HepG2 (cell line): ENCODE measurements around the gene PLIN4. TPM values are rescaled to one million over a fixed set of nuclear protein-coding genes. Genes with fewer than 3 reads are reported as not detected.

Experiments
- ATF4 ChIP-seq, 2 experiments: fragments of 450-650 bp in 1 of 2; sonication (generic) in 1 of 2; formaldehyde crosslinking; IDR thresholded peaks; 2 replicates each; pipeline versions ENCODE4 v1.5.0 to v1.8.0; 2020 to 2022; ENCODE audit warnings: mild to moderate bottlenecking in 1 of 2, missing genetic modification reagents in 1 of 2
- GMEB1 ChIP-seq: sonication (generic); formaldehyde crosslinking; IDR thresholded peaks from 2 replicates; pipeline ENCODE4 v1.5.1; 2020; ENCODE audit warnings: missing genetic modification reagents, mild to moderate bottlenecking, borderline replicate concordance
- KLF6 ChIP-seq: IDR thresholded peaks from 2 replicates; pipeline ENCODE4 v1.8.0; 2016; ENCODE audit warnings: missing biosample characterization, missing genetic modification reagents
- YEATS2 ChIP-seq: sonication (generic); formaldehyde crosslinking; IDR thresholded peaks from 2 replicates; pipeline ENCODE4 v1.4.0; 2020; ENCODE audit warnings: missing genetic modification reagents, borderline replicate concordance
- ZNF121 ChIP-seq: sonication (generic); formaldehyde crosslinking; IDR thresholded peaks from 2 replicates; pipeline ENCODE4 v1.5.0; 2020; ENCODE audit warnings: mild to moderate bottlenecking, missing genetic modification reagents
- ZNF670 ChIP-seq: sonication (generic); formaldehyde crosslinking; IDR thresholded peaks from 2 replicates; pipeline ENCODE4 v1.8.0; 2022; ENCODE audit warnings: mild to moderate bottlenecking, missing genetic modification reagents, borderline replicate concordance
- polyA plus RNA-seq, 8 experiments: library from polyadenylated mRNA; depleted of rRNA in 3 of 8; stranded (reverse) in 7 of 8; unstranded in 1 of 8; fragments of >200 nt; fragmentation: Illumina TruSeq in 4 of 8; extraction: Trizol in 4 of 8; gene quantifications; 2 replicates each; pipeline versions ENCODE4 v1.2.1 to v1.2.3, GENCODE V29; 2011 to 2016; ENCODE audit warnings: low read depth in 4 of 8, missing spikeins in 1 of 8, mixed read lengths in 1 of 8; ENCODE audit not compliant: insufficient read depth in 1 of 8
- total RNA-seq, 5 experiments: library from RNA; depleted of rRNA; stranded (reverse); fragments of >200 nt; fragmentation: Illumina TruSeq; extraction: Trizol; gene quantifications; 2 replicates each; pipeline ENCODE4 v1.2.3, GENCODE V29; 2016; ENCODE audit warnings: low read depth in 1 of 5
- TF ChIP-seq, protein P1 (sequence below): sonication (generic); formaldehyde crosslinking; IDR thresholded peaks from 2 replicates; pipeline ENCODE4 v1.8.1; 2023; ENCODE audit warnings: mild to moderate bottlenecking, missing genetic modification reagents
- TF ChIP-seq, protein P2 (sequence below): sonication (generic); formaldehyde crosslinking; IDR thresholded peaks from 2 replicates; pipeline ENCODE4 v1.5.0; 2020; ENCODE audit warnings: mild to moderate bottlenecking, missing genetic modification reagents
- TF ChIP-seq, protein P3 (sequence below): sonication (generic); formaldehyde crosslinking; conservative IDR thresholded peaks from 2 replicates; pipeline ENCODE4 v1.4.0; 2020; ENCODE audit warnings: mild to moderate bottlenecking, missing genetic modification reagents, moderate library complexity

The PLIN4 gene
- total and polyA plus RNA-seq, 2 of the 13 experiments (the other 11 are each of a cell fraction or from before 2014, with no cell fraction given): 1.1 to 1.3 TPM

- no peak for TF ChIP-seq ZNF670 (CRISPR knock-in tag)
- TF ChIP-seq, protein P1, sequence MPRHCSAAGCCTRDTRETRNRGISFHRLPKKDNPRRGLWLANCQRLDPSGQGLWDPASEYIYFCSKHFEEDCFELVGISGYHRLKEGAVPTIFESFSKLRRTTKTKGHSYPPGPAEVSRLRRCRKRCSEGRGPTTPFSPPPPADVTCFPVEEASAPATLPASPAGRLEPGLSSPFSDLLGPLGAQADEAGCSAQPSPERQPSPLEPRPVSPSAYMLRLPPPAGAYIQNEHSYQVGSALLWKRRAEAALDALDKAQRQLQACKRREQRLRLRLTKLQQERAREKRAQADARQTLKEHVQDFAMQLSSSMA (CRISPR knock-in tag): 0 out of 2 replicates have a peak, but pooled peaks have one; percentile 36
- TF ChIP-seq ATF4 (CRISPR knock-in tag; IDR thresholded peaks at IDR 0.05): no peak
- TF ChIP-seq YEATS2 (CRISPR knock-in tag): no peak
- TF ChIP-seq, protein P2, sequence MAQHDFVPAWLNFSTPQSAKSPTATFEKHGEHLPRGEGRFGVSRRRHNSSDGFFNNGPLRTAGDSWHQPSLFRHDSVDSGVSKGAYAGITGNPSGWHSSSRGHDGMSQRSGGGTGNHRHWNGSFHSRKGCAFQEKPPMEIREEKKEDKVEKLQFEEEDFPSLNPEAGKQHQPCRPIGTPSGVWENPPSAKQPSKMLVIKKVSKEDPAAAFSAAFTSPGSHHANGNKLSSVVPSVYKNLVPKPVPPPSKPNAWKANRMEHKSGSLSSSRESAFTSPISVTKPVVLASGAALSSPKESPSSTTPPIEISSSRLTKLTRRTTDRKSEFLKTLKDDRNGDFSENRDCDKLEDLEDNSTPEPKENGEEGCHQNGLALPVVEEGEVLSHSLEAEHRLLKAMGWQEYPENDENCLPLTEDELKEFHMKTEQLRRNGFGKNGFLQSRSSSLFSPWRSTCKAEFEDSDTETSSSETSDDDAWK (CRISPR knock-in tag): no peak
- TF ChIP-seq GMEB1 (CRISPR knock-in tag): no peak
- 0 out of 2 replicates have a peak, but pooled peaks have one; percentile 20 for TF ChIP-seq ZNF121 (CRISPR knock-in tag)
- TF ChIP-seq KLF6: no peak
- TF ChIP-seq, protein P3, sequence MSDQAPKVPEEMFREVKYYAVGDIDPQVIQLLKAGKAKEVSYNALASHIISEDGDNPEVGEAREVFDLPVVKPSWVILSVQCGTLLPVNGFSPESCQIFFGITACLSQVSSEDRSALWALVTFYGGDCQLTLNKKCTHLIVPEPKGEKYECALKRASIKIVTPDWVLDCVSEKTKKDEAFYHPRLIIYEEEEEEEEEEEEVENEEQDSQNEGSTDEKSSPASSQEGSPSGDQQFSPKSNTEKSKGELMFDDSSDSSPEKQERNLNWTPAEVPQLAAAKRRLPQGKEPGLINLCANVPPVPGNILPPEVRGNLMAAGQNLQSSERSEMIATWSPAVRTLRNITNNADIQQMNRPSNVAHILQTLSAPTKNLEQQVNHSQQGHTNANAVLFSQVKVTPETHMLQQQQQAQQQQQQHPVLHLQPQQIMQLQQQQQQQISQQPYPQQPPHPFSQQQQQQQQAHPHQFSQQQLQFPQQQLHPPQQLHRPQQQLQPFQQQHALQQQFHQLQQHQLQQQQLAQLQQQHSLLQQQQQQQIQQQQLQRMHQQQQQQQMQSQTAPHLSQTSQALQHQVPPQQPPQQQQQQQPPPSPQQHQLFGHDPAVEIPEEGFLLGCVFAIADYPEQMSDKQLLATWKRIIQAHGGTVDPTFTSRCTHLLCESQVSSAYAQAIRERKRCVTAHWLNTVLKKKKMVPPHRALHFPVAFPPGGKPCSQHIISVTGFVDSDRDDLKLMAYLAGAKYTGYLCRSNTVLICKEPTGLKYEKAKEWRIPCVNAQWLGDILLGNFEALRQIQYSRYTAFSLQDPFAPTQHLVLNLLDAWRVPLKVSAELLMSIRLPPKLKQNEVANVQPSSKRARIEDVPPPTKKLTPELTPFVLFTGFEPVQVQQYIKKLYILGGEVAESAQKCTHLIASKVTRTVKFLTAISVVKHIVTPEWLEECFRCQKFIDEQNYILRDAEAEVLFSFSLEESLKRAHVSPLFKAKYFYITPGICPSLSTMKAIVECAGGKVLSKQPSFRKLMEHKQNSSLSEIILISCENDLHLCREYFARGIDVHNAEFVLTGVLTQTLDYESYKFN: peak; percentile 72
Measured at GRCh38 chr19:4523306-4524110, 5.2 kb upstream of the PLIN4 start (continued).
